Glutamatergic neuron (in vitro differentiated cells): ENCODE results near the gene FRMD4A. TPM values are rescaled to one million over a fixed set of nuclear protein-coding genes. Genes with fewer than 3 reads are reported as not detected.
"Not testable (repeated sequence)": the region's sequence is repeated elsewhere in the genome, so short reads cannot be mapped to it uniquely, and the experiment has no call there.

ENCODE experiments used
- DNase-seq: peaks from one replicate; pipeline ENCODE4 v3.0.0; 2022
- H3K27ac Mint-ChIP-seq: one replicate; pipeline ENCODE4 v1.8.0; 2020; ENCODE audit warnings: mild to moderate bottlenecking, mixed read lengths, inconsistent platforms; ENCODE audit not compliant: unreplicated experiment
- H3K27me3 Mint-ChIP-seq: one replicate; pipeline ENCODE4 v1.8.0; 2020; ENCODE audit warnings: mild to moderate bottlenecking, moderate library complexity, mixed read lengths, inconsistent platforms; ENCODE audit not compliant: unreplicated experiment
- H3K36me3 Mint-ChIP-seq: one replicate; pipeline ENCODE4 v1.8.0; 2020; ENCODE audit warnings: mild to moderate bottlenecking, mixed read lengths, inconsistent platforms; ENCODE audit not compliant: unreplicated experiment
- H3K4me1 Mint-ChIP-seq: one replicate; pipeline ENCODE4 v1.8.0; 2020; ENCODE audit warnings: mild to moderate bottlenecking, low read depth, mixed read lengths, inconsistent platforms; ENCODE audit not compliant: unreplicated experiment
- H3K4me3 Mint-ChIP-seq: one replicate; pipeline ENCODE4 v1.8.0; 2020; ENCODE audit warnings: mild to moderate bottlenecking, mixed read lengths, inconsistent platforms; ENCODE audit not compliant: unreplicated experiment
- H3K9me3 Mint-ChIP-seq: one replicate; pipeline ENCODE4 v1.8.0; 2020; ENCODE audit warnings: mild to moderate bottlenecking, moderate library complexity, mixed read lengths, inconsistent platforms; ENCODE audit not compliant: unreplicated experiment
- total RNA-seq: library from RNA; stranded (reverse); fragmentation: NEBNext Ultra II Directional; extraction: Animal tissue kit (Norgen Biotek cat#: 25700); gene quantifications from one replicate; pipeline ENCODE4 v1.2.1, GENCODE V29; 2021; ENCODE audit not compliant: unreplicated experiment
- TF ChIP-seq, protein P1 (sequence below): fragments of 200-600 bp; sonication (generic); IDR thresholded peaks from one replicate; pipeline ENCODE4 v1.5.0; 2021; ENCODE audit not compliant: partially characterized antibody, unreplicated experiment

FRMD4A gene
- total RNA-seq, 1 donor from 2014 or later = 70.6 TPM

DNA sequence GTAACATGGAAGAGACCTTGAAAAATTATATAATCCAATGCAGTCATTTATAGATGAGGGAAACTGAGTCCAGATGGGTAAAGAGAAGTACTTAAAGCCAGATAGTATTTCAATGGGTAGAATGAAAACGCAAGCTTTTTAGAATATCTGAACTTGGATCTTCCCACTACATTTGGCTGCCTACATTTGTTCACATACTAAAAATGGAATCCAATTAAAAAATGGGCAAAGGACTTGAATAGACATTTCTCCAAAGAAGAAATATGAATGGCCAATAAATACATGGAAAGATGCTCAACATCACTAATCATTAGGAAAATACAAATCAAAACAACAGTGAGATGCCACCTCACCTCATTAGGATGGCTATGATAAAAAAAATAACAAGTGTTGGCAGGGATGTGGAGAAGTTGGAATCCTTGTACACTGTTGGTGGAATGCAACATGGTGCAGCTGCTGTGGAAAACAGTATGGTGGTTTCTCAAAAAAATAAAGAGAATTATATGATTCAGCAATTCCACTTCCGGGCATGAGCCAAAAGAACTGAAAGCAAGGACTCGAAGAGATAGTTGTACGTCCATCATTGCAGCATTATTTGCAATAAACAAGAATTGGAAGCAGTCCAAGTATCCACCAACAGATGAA is 188.0 kb downstream of the FRMD4A start:
- H3K4me1 Mint-ChIP-seq = peaks cover 3% of the 10 kb centered on the region
- TF ChIP-seq, protein P1, sequence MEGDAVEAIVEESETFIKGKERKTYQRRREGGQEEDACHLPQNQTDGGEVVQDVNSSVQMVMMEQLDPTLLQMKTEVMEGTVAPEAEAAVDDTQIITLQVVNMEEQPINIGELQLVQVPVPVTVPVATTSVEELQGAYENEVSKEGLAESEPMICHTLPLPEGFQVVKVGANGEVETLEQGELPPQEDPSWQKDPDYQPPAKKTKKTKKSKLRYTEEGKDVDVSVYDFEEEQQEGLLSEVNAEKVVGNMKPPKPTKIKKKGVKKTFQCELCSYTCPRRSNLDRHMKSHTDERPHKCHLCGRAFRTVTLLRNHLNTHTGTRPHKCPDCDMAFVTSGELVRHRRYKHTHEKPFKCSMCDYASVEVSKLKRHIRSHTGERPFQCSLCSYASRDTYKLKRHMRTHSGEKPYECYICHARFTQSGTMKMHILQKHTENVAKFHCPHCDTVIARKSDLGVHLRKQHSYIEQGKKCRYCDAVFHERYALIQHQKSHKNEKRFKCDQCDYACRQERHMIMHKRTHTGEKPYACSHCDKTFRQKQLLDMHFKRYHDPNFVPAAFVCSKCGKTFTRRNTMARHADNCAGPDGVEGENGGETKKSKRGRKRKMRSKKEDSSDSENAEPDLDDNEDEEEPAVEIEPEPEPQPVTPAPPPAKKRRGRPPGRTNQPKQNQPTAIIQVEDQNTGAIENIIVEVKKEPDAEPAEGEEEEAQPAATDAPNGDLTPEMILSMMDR = no peak
- H3K27ac Mint-ChIP-seq = no peak overlapping the region
- peaks cover 4% of the 10 kb centered on the region for H3K36me3 Mint-ChIP-seq
- no peak overlapping the region for H3K4me3 Mint-ChIP-seq
- DNase-seq = no peak
- peaks cover 9% of the 10 kb centered on the region for H3K27me3 Mint-ChIP-seq
- H3K9me3 Mint-ChIP-seq = peaks cover 3% of the 10 kb centered on the region

DNA sequence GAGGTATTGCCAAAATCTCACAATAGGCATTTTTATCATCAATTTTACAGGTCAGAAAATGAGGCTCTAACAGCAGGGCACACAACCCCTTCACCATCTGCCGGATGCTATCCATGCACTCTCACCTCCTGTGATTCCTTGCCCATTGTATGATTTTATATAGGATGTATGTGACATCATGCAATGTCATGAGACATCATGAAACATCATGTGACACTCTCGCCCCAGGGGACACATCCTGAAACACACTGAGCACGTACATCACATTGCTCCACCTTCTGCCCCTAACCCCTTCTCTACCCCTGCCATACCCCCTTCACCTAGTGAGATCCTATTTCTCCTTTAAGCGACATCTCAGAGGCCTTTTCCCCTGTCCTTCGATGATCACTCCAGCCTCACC is 189.4 kb downstream of the FRMD4A start:
- Mint-ChIP-seq H3K4me3 (no peak overlapping the region), H3K27me3 (peaks cover 9% of the 10 kb centered on the region), H3K4me1 (peaks cover 3% of the 10 kb centered on the region), H3K9me3 (peaks cover 3% of the 10 kb centered on the region), H3K36me3 (peaks cover 4% of the 10 kb centered on the region), H3K27ac (no peak overlapping the region)
- no peak for DNase-seq
- TF ChIP-seq, protein P1 = no peak

DNA sequence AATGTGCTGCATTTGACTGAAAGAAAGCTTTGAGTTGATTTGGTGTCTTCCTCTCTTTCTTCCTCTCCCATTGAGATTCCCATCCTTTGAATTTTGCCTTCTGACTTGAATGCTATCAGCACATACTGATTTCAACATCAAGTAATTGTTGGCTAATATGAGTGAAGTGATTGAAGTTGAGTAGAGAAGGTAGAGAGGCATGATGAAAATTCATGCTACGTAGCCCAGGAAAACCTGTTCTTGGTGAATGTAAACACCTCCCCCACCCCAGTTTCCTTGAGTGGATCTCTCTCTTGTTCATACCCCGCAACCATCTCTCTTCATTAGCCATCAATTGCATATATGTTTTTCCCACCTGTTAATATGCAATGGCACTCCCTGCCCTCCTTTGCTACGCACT is 193.3 kb downstream of the FRMD4A start:
- Mint-ChIP-seq H3K4me1 (peaks cover 5% of the 10 kb centered on the region), H3K4me3 (no peak overlapping the region), H3K27me3 (peaks cover 9% of the 10 kb centered on the region), H3K36me3 (peaks cover 4% of the 10 kb centered on the region), H3K9me3 (peaks cover 4% of the 10 kb centered on the region), H3K27ac (no peak overlapping the region)
- no peak for DNase-seq
- TF ChIP-seq, protein P1 = no peak

DNA sequence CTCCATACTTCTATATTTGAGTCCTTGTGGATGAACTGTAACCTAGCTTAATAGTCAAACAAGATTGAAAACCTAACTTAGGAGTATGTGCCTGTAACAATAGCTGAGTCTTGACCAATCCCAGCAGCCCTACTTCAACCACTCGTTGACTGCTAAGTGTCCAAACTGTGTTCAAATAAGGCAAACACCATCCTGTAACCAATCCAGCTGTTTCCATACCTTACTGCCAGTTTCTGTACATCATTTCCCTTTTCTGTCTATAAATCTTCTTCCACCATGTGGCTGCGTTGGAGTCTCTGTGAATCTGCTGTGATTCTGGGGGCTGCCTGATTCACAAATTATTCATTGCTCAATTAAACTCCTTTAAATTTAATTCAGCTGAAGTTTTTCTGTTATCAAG is 195.5 kb downstream of the FRMD4A start:
- not testable (repeated sequence) for H3K27me3 Mint-ChIP-seq, H3K36me3 Mint-ChIP-seq, H3K27ac Mint-ChIP-seq, H3K4me3 Mint-ChIP-seq, DNase-seq, H3K9me3 Mint-ChIP-seq, H3K4me1 Mint-ChIP-seq

DNA sequence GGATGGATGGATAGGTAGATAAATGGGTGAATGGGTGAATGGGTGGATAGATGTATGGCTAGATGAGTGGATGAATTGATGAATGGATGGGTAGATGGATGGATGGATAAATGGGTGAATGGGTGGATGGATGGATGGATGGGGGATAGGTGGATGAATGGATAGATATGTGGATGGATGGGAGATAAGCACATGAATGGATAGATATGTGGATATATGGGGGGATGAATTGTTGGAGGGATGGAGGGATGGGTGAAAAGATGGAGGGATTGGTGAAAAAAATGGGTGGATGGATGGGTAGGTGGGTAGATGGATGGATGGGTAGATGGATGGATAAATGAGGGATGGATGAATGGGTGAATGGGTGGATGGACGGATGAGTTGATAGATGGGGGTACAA is 196.4 kb downstream of the FRMD4A start:
- TF ChIP-seq, protein P1 = no peak
- H3K36me3 Mint-ChIP-seq = no peaks in the 10 kb centered on the region
- peaks cover 9% of the 10 kb centered on the region for H3K4me1 Mint-ChIP-seq
- H3K27ac Mint-ChIP-seq = no peak overlapping the region
- H3K9me3 Mint-ChIP-seq = peaks cover 4% of the 10 kb centered on the region
- no peak overlapping the region for H3K4me3 Mint-ChIP-seq
- no peak for DNase-seq
- no peaks in the 10 kb centered on the region for H3K27me3 Mint-ChIP-seq
